C4-2B (cell line): ENCODE results near the gene SMC3.

Source experiments
- H3K27ac ChIP-seq: fragments of 450-650 bp; 2 replicates; pipeline ENCODE4 v1.5.1; 2017
- CTCF ChIP-seq: fragments of 450-650 bp; conservative IDR thresholded peaks from 2 replicates; pipeline ENCODE4 v1.5.1; 2017; ENCODE audit warnings: mild to moderate bottlenecking
- ZFX ChIP-seq: fragments of 450-650 bp; IDR thresholded peaks from 2 replicates; pipeline ENCODE4 v1.6.1; 2017

The SMC3 gene

DNA sequence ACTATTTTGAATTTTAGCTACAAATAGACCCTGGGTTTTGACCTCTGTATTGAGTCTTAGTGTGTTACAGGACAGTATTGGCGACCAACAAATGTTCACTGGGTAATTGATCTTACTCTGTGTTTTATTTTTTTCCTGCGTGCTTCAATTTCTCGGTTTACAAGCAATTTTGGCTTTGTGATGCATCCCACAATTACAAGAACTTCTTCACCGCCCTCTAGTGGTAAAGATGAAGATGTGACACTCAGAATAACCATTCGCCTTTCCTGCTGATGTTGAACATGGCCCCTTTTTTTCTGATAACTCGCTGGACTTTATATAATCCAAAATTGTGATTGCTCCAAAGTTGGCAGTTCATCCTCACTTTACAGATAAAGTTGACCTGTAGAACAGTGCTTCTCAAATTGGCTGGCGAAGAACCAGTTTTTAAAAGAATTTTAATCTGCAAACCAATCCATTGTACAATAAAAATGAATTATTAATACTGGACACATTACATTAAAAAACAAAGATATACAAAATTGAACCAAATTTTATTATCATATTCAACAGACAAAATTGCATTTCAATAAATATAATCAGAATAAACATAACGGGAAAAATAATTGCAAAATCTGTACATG lies 20.2 kb upstream of the SMC3 start:
- H3K27ac ChIP-seq = no peak overlapping the region
- peak; percentile 90 for TF ChIP-seq CTCF
- no peak for TF ChIP-seq ZFX

GRCh38 chr10:110548002-110548401 lies 19.5 kb upstream of the SMC3 start:
- TF ChIP-seq CTCF = no peak
- no peak for TF ChIP-seq ZFX
- H3K27ac ChIP-seq = no peak overlapping the region

DNA sequence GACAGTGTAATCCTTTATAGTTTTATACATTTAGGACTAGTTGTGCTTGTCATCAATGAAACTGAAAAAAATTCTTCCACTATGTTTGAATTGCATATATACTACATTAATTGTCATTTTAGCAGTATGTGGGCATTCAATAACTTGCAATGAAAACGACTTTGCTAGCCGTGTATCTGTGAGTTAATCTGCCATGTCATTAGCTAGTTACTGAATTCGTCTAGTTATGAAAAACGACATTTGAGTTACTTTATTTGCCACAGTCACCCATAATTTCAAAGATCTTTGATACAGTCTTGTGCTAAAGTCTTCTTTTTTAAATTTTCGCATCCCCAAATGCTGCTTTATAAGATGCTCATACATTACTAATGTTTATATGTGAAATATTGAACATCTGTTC lies 18.3 kb upstream of the SMC3 start:
- no peak for TF ChIP-seq ZFX
- TF ChIP-seq CTCF = no peak
- no peak overlapping the region for H3K27ac ChIP-seq

DNA sequence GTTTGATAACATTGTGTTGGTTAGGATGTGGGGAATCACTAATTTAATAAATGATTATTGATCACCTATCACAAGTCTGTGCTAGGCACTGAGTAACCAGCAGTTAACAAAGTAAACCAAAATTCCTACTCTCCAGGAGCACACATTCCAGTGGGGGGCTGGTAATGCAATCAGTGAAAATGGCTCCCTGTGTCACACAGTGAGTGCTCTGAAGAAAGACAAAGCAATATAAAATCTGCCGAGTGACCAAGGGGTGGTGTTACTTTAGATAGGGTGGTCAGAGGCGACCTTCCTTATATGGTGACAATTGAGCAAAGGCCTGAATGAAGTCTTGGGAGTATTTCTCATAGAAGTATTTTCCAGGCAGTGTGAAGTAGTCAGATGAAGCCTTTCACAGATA lies 13.6 kb upstream of the SMC3 start:
- no peak for TF ChIP-seq ZFX
- no peak overlapping the region for H3K27ac ChIP-seq

- no peak overlapping the region for H3K27ac ChIP-seq
- no peak for TF ChIP-seq CTCF
- TF ChIP-seq ZFX = no peak
Measured at GRCh38 chr10:110556296-110556695, 11.2 kb upstream of the SMC3 start.

DNA sequence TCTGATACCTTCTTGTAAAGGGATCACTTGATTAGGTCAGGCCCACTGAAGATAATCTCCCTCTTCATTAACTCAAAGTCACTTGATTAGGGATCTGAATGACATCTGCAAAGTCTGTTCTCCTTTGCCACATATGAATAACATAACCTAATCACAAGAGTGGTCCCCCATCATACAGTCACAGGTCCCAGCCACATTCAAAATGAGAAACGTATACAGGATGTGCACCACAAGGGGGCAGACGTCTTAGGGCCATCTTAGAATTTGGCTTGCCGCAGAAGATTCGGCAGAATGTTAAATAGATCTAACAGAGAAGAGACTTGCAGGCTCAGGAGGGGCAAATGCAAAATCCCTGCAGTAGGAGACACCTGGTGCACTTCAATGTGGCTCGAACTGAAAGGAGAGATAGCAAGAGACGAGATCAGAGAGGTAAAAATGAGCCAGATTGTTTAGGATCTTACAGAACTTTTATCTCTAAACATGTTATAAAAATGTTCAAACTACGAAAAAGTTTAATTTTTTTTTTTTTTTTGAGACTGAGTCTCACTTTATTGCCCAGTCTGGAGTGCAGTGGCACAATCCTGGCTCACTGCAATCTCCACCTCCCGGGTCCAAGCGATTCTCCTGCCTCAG lies 10.4 kb upstream of the SMC3 start:
- TF ChIP-seq ZFX (no peak), CTCF (peak; percentile 91)
- no peak overlapping the region for H3K27ac ChIP-seq

DNA sequence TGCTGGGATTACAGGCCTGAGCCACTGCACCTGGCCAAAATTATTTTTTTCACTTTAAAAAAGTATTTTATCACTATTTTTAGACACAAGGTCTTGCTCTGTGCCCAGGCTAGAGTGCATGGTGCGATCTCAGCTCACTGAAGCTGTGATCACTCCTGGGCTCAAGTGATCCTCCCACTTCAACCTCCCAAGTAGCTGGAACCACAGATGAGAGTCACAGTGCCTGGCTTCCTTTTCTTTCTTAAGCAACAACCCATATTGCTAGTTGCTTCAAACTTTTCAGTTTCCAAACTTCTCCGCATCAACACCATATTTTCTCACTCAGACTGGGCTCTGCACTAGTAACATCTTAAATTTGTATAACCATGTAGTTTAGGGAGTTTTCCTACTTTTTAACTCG lies 9.5 kb upstream of the SMC3 start:
- TF ChIP-seq CTCF (no peak), ZFX (no peak)
- no peak overlapping the region for H3K27ac ChIP-seq

GRCh38 chr10:110560012-110560411 lies 7.5 kb upstream of the SMC3 start:
- TF ChIP-seq ZFX = no peak
- no peak for TF ChIP-seq CTCF
- H3K27ac ChIP-seq = no peak overlapping the region
